ENCODE data around the gene SAMD1.

SAMD1 gene

GRCh38 chr19:14101003-14101545 is 10.5 kb upstream of the SAMD1 start:
- Histone ChIP-seq H3K18ac (ENCODE audit: low read length) (no peak overlapping the region), H3K4me2 (ENCODE audit: insufficient read depth, low read length, poor library complexity, severe bottlenecking) (no peak overlapping the region), H3K9ac (ENCODE audit: low read depth, low read length, poor library complexity) (no peak overlapping the region), H2BK12ac (ENCODE audit: low read length) (no peak overlapping the region), H2BK120ac (ENCODE audit: low read depth, low read length) (no peak overlapping the region), H2AK5ac (ENCODE audit: low read depth, low read length) (no peak overlapping the region), H2AFZ (ENCODE audit: low read length) (no peak overlapping the region), H4K8ac (ENCODE audit: low read depth, low read length) (no peak overlapping the region), H2BK5ac (ENCODE audit: low read length) (peak overlapping the region; percentile 4), H3K23ac (ENCODE audit: low read depth, low read length, poor library complexity) (no peak overlapping the region), H4K91ac (ENCODE audit: low read depth, low read length, poor library complexity) (no peak overlapping the region), H2BK15ac (ENCODE audit: low read length) (no peak overlapping the region), H3K79me1 (ENCODE audit: low read depth, low read length) (no peaks in the 10 kb centered on the region), H3K36me3 (replicated peaks in 1 of 2; ENCODE audit: control insufficient read depth in 2 of 2, insufficient read depth in 2 of 2, low read length in 2 of 2) (peaks cover 15 to 78% of the 10 kb centered on the region in 2 donors), H3K9me3 (replicated peaks in 1 of 2; ENCODE audit: control insufficient read depth in 2 of 2, insufficient read depth in 1 of 2, low read depth in 1 of 2, low read length in 2 of 2) (peaks cover 0 to 3% of the 10 kb centered on the region in 2 donors), H3K27ac (replicated peaks; ENCODE audit: low read length) (no peak overlapping the region), H3K27me3 (ENCODE audit: control insufficient read depth in 3 of 3, insufficient read depth in 3 of 3, low read depth in 1 of 3, low read length in 3 of 3) (no peaks in the 10 kb centered on the region), H3K4ac (ENCODE audit: low read length) (no peak overlapping the region), H3K4me1 (ENCODE audit: control insufficient read depth in 2 of 2, insufficient read depth in 1 of 2, low read depth in 1 of 2, low read length in 2 of 2) (no peaks in the 10 kb centered on the region), H3K4me3 (ENCODE audit: low read length in 2 of 2) (no peak overlapping the region), H3K14ac (ENCODE audit: low read length) (no peak overlapping the region)
- no CpG with 5 or more reads among the region's 6 CpGs for WGBS, 2 donors (ENCODE audit: extremely low coverage in 2 of 2, insufficient read length in 2 of 2, insufficient replicate concordance in 1 of 2)
- DNase-seq (ENCODE audit: low spot score): no peak

DNA sequence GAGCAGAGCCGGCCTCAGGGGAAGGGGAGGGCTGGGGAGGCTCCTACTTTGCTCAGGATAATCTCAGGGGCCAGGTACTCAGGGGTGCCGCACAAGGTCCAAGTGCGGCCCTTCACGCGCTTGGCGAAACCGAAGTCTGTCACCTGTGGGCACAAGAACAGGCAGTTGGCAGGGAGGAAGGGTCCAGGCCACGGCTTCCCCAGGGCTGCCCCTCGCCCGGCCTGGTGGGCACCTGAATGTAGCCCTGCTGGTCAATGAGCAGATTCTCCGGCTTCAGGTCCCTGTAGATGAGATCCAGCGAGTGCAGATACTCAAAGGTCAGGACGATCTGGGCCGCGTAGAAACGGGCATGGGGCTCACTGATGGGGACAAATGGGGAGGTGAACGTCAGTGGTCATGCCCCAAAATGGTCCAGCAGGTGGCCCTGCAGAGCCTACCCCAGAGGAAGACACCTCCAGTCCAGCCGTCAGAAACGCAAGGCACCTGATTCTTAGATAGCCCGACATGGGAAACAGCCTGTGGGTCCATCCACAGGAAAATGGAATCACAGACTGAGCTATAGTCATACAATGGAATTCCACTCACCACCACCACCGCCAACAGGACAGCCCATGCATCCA is 7.1 kb upstream of the SAMD1 start:
- DNase-seq (ENCODE audit: low spot score): no peak

DNA sequence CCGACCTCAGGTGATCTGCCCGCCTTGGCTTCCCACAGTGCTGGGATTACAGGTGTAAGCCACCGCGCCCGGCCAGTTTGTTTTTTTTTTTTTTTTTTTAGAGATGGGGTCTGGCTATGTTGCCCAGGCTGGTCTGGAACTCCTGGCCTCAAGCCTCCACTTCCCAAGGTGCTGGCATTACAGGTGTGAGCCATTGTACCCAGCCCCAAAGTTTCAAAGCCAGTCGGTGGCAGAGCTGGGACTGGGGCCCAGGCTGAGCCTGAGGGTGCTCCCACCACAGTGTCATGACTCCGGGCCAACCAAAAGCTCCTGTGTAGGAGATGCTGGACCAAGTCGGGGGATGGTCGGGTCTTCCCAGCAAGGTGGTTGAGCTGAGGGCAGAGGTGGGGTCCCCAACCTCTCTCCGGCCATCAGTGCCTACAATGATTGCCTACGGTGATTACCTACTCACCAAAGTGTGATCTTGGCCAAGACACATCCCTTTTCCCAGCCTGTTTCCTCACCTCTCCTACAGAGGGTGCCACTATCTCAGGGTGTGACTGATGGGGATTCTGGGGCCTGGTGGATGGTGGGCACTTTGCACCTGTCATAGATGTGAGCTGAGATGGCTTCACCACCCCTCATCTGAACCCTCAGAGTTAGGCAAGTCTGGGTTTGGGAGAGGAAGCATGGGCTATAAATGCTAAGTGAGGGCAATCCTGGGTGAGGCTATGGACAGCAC is 5.9 kb upstream of the SAMD1 start:
- no peak overlapping the region for H3K4me3 ChIP-seq (ENCODE audit: low read length in 2 of 2)
- H3K36me3 ChIP-seq (replicated peaks in 1 of 2; ENCODE audit: control insufficient read depth in 2 of 2, insufficient read depth in 2 of 2, low read length in 2 of 2): peaks cover 7 to 49% of the 10 kb centered on the region in 2 donors
- H4K91ac ChIP-seq (ENCODE audit: low read depth, low read length, poor library complexity): no peak overlapping the region
- H2BK120ac ChIP-seq (ENCODE audit: low read depth, low read length): no peak overlapping the region
- H2BK15ac ChIP-seq (ENCODE audit: low read length): no peak overlapping the region
- H3K4ac ChIP-seq (ENCODE audit: low read length): no peak overlapping the region
- no peak overlapping the region for H2BK12ac ChIP-seq (ENCODE audit: low read length)
- H3K23ac ChIP-seq (ENCODE audit: low read depth, low read length, poor library complexity): no peak overlapping the region
- no peak overlapping the region for H3K9ac ChIP-seq (ENCODE audit: low read depth, low read length, poor library complexity)
- WGBS, 2 donors (ENCODE audit: extremely low coverage in 2 of 2, insufficient read length in 2 of 2, insufficient replicate concordance in 1 of 2): no CpG with 5 or more reads among the region's 11 CpGs
- no peak overlapping the region for H3K18ac ChIP-seq (ENCODE audit: low read length)
- no peak overlapping the region for H3K27ac ChIP-seq (replicated peaks; ENCODE audit: low read length)
- H2BK5ac ChIP-seq (ENCODE audit: low read length): peak overlapping the region; percentile 24
- no peak for DNase-seq (ENCODE audit: low spot score)
- no peaks in the 10 kb centered on the region for H3K79me1 ChIP-seq (ENCODE audit: low read depth, low read length)
- H2AFZ ChIP-seq (ENCODE audit: low read length): no peak overlapping the region
- H3K9me3 ChIP-seq (replicated peaks in 1 of 2; ENCODE audit: control insufficient read depth in 2 of 2, insufficient read depth in 1 of 2, low read depth in 1 of 2, low read length in 2 of 2): peaks cover 10 to 11% of the 10 kb centered on the region in 2 donors
- no peak overlapping the region for H3K14ac ChIP-seq (ENCODE audit: low read length)
- H3K27me3 ChIP-seq (ENCODE audit: control insufficient read depth in 3 of 3, insufficient read depth in 3 of 3, low read depth in 1 of 3, low read length in 3 of 3): no peaks in the 10 kb centered on the region
- no peak overlapping the region for H4K8ac ChIP-seq (ENCODE audit: low read depth, low read length)
- no peak overlapping the region for H3K4me2 ChIP-seq (ENCODE audit: insufficient read depth, low read length, poor library complexity, severe bottlenecking)
- H2AK5ac ChIP-seq (ENCODE audit: low read depth, low read length): no peak overlapping the region
- peaks cover 0 to 4% of the 10 kb centered on the region in 2 donors for H3K4me1 ChIP-seq (ENCODE audit: control insufficient read depth in 2 of 2, insufficient read depth in 1 of 2, low read depth in 1 of 2, low read length in 2 of 2)

More for the DNA sequence above, 7.1 kb upstream of the SAMD1 start:
- no peak overlapping the region for H2AFZ ChIP-seq (ENCODE audit: low read length)
- no CpG with 5 or more reads among the region's 21 CpGs for WGBS, 2 donors (ENCODE audit: extremely low coverage in 2 of 2, insufficient read length in 2 of 2, insufficient replicate concordance in 1 of 2)
- no peak overlapping the region for H3K4ac ChIP-seq (ENCODE audit: low read length)
- H3K4me2 ChIP-seq (ENCODE audit: insufficient read depth, low read length, poor library complexity, severe bottlenecking): no peak overlapping the region
- H2BK12ac ChIP-seq (ENCODE audit: low read length): no peak overlapping the region
- H3K9me3 ChIP-seq (replicated peaks in 1 of 2; ENCODE audit: control insufficient read depth in 2 of 2, insufficient read depth in 1 of 2, low read depth in 1 of 2, low read length in 2 of 2): peaks cover 10 to 11% of the 10 kb centered on the region in 2 donors
- H2BK120ac ChIP-seq (ENCODE audit: low read depth, low read length): no peak overlapping the region
- no peak overlapping the region for H2BK5ac ChIP-seq (ENCODE audit: low read length)
- no peak overlapping the region for H3K18ac ChIP-seq (ENCODE audit: low read length)
- no peak overlapping the region for H4K8ac ChIP-seq (ENCODE audit: low read depth, low read length)
- H4K91ac ChIP-seq (ENCODE audit: low read depth, low read length, poor library complexity): no peak overlapping the region
- peak overlapping the region; percentile 37 for H3K23ac ChIP-seq (ENCODE audit: low read depth, low read length, poor library complexity)
- no peak overlapping the region for H2AK5ac ChIP-seq (ENCODE audit: low read depth, low read length)
- no peak overlapping the region for H2BK15ac ChIP-seq (ENCODE audit: low read length)
- H3K4me3 ChIP-seq (ENCODE audit: low read length in 2 of 2): no peak overlapping the region
- H3K36me3 ChIP-seq (replicated peaks in 1 of 2; ENCODE audit: control insufficient read depth in 2 of 2, insufficient read depth in 2 of 2, low read length in 2 of 2): peaks cover 10 to 60% of the 10 kb centered on the region in 2 donors
- no peak overlapping the region for H3K27ac ChIP-seq (replicated peaks; ENCODE audit: low read length)
- H3K14ac ChIP-seq (ENCODE audit: low read length): no peak overlapping the region
- H3K4me1 ChIP-seq (ENCODE audit: control insufficient read depth in 2 of 2, insufficient read depth in 1 of 2, low read depth in 1 of 2, low read length in 2 of 2): no peaks in the 10 kb centered on the region
- H3K79me1 ChIP-seq (ENCODE audit: low read depth, low read length): no peaks in the 10 kb centered on the region
- H3K9ac ChIP-seq (ENCODE audit: low read depth, low read length, poor library complexity): no peak overlapping the region
- no peaks in the 10 kb centered on the region for H3K27me3 ChIP-seq (ENCODE audit: control insufficient read depth in 3 of 3, insufficient read depth in 3 of 3, low read depth in 1 of 3, low read length in 3 of 3)

GRCh38 chr19:14094854-14095253 is 4.3 kb upstream of the SAMD1 start:
- Histone ChIP-seq H3K14ac (ENCODE audit: low read length) (no peak overlapping the region), H2BK5ac (ENCODE audit: low read length) (no peak overlapping the region), H3K4me2 (ENCODE audit: insufficient read depth, low read length, poor library complexity, severe bottlenecking) (no peak overlapping the region), H2AK5ac (ENCODE audit: low read depth, low read length) (no peak overlapping the region), H3K9me3 (replicated peaks in 1 of 2; ENCODE audit: control insufficient read depth in 2 of 2, insufficient read depth in 1 of 2, low read depth in 1 of 2, low read length in 2 of 2) (peaks cover 7 to 11% of the 10 kb centered on the region in 2 donors), H3K36me3 (replicated peaks in 1 of 2; ENCODE audit: control insufficient read depth in 2 of 2, insufficient read depth in 2 of 2, low read length in 2 of 2) (peaks cover 3 to 34% of the 10 kb centered on the region in 2 donors), H2BK15ac (ENCODE audit: low read length) (no peak overlapping the region), H2BK120ac (ENCODE audit: low read depth, low read length) (no peak overlapping the region), H2AFZ (ENCODE audit: low read length) (no peak overlapping the region), H3K4me1 (ENCODE audit: control insufficient read depth in 2 of 2, insufficient read depth in 1 of 2, low read depth in 1 of 2, low read length in 2 of 2) (peaks cover 0 to 4% of the 10 kb centered on the region in 2 donors), H3K79me1 (ENCODE audit: low read depth, low read length) (no peaks in the 10 kb centered on the region), H3K4me3 (ENCODE audit: low read length in 2 of 2) (no peak overlapping the region), H3K9ac (ENCODE audit: low read depth, low read length, poor library complexity) (peak overlapping the region; percentile 67), H4K91ac (ENCODE audit: low read depth, low read length, poor library complexity) (no peak overlapping the region), H4K8ac (ENCODE audit: low read depth, low read length) (no peak overlapping the region), H3K18ac (ENCODE audit: low read length) (no peak overlapping the region), H3K27ac (replicated peaks; ENCODE audit: low read length) (no peak overlapping the region), H3K27me3 (ENCODE audit: control insufficient read depth in 3 of 3, insufficient read depth in 3 of 3, low read depth in 1 of 3, low read length in 3 of 3) (no peaks in the 10 kb centered on the region), H2BK12ac (ENCODE audit: low read length) (no peak overlapping the region), H3K4ac (ENCODE audit: low read length) (no peak overlapping the region), H3K23ac (ENCODE audit: low read depth, low read length, poor library complexity) (no peak overlapping the region)
- DNase-seq (ENCODE audit: low spot score): no peak
- no CpG with 5 or more reads among the region's 7 CpGs for WGBS, 2 donors (ENCODE audit: extremely low coverage in 2 of 2, insufficient read length in 2 of 2, insufficient replicate concordance in 1 of 2)
